GM15510 (cell line): ENCODE data around the gene EXOC3L4.

Experiments used
- POLR2A ChIP-seq: IDR thresholded peaks from 3 replicates; pipeline ENCODE4 v1.6.1; 2011; ENCODE audit warnings: borderline replicate concordance; ENCODE audit not compliant: insufficient read length; ENCODE audit errors: extremely low read depth

EXOC3L4 gene

DNA sequence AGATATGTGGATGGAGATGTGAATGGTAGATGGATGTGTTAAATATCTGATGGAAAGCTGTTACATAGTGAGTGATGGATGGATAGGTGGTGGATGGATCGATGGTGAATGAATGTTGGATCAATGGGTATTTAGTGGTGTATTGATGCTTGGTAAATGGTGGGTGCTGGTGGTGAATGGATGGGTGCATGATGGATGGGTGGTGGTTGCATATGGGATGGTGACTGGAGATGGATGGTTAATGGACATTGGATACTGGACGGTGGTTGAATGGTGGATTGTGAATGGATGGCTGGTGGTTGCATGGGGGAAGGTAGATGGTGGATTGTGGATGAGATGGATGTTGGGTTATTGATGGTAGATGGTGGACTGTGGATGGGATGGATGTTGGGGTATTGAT lies 12.6 kb upstream of the EXOC3L4 start:
- TF ChIP-seq POLR2A: no peak

DNA sequence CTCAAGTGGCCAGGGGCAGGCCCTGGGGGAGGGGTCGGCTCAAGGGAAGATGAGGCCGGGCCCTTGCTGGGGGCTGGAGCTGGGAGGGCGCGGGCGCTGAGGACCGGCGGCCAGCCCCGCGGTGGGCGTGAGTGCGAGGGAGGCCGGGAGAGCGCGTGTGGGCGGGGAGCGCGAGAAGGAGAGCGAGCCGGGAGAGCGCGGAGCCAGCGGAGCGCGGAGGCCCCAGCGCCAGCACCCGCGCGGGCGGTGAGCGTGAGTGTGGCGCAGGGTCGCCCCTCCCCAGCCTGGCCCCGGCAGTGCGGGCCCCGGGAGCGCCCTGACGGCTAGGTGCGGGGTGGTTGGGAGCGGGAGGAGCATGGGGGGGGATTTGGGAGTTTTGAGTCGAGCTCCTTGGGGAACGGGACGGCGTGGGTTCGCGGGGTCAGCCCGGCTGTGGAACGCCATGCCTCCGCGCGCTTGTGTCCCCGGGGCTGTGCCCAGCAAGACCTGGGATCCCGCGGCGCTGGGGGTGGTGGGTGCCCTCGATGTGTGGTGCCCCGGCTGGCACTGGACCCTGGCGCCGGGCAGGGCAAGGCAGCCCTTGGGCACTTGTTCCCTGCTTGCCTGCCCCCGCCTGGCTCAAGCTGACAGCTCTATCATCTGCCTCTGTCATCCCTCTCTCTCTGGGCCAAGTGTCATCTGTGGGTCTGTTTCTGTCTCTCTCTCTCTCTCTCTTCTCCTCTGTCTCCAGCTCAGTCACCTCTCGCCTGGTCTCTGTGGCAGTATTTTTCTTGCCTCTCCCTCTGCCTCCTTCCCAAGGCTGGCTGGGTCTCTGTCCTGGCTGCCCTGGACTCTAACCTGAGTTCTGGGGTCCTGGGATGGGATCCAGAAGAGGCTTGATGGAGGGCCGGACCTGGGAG lies 10.3 kb upstream of the EXOC3L4 start, which contains the start of gene LBHD2:
LBHD2 (plus strand) TSS at position 190 of the 899 bp plus-strand sequence. CDS start 1,803 bp downstream, outside the sequence.
- TF ChIP-seq POLR2A: no peak

DNA sequence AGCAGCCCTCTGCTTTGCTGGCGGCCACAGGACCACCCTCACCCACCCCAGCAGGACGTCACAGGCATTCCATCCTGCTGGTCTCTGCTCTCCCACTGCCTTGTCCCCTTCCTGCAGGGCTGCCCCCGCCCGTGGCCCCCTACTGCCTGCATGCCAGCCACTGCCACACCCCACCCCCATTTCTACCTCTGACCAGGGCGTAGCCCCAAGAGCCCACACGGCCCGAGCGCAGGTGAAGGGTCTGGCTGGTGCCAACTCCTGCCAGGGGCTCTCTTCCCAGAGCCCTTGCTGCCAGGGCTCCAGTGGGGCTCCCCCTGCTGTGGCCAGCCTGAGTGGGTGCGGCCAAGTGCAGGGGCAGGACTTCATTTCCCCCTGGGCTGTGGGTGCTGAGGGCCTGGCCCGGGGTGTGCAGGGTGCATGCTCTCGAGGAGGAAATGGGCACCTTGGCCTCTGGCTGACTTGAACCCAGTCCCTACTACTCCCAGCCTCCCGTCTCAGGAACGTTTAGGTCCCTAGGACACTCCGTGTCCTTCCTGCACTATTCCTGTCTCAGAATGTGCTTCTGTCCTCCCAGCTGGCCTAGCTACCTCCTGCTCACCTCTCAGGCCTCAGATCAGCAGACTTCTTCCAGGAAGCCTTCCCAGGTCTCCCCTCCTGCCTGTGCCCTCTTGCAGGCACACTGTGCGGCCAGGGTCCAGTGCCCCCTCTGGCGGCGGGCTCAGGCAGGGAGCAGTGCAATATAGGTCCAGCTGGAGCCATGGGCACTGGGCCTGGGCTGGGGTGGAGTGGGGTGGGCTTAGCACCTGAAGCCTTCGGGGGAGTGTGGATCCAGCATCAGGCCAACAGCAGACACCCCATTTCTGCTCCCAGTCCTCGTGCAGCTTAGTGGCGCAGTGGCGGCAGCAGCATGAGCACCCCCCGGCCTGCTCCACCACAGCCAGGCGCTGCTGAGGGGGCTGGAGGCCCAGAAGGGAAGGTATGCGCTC lies 9.1 kb upstream of the EXOC3L4 start:
- no peak for TF ChIP-seq POLR2A

DNA sequence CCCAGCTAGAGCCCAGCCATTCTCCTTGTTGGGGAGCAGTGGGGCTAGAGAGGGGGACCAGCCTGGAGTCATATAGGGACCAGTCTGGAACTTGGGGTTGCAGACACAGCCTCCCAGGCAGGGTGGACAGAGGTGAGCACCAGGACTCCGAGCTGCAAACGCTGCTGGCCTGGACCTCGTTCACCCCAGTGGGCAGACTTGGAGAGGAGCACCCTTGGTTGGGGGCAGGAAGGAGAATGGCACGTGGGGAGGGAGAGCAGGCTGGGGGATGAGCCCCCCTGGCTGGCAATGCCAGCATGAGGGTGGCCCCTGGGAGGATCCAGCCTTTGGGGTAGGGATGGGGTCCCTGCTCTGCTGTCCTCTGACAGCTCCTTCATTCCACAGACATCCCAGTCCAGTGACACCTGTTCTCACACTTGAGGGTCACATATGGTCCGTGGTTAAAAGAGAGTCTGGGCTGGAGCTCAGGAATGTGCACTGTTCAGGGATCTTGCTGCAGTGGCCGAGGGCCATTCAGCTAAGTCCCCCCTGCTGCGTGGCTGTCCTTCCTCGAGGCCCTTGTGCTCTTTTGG lies 7.7 kb upstream of the EXOC3L4 start:
- TF ChIP-seq POLR2A: no peak

DNA sequence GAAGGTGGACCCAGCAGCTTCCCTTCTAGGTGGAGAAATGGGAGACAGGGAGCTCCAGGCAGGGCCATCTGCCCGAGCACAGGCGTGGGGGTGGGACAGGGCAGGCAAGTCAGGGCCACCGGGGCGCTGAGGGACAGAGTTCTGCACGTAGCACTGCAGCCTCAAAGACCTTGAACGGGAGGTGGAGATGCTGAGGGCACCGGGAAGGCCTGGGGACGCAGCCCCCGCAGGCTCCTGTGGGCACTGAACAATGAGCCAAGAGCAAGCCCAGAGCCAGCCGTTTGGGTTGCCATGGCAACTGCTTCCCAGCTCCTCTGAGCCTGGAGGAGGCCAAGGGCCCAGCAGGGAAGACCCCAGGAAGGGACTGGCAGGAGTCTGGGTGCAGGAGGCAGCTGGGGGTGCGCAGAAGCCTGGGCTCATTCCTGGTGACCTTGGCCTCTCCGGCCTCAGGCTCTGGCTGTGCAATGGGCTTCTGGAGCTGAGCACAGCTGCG lies 7.1 kb upstream of the EXOC3L4 start:
- TF ChIP-seq POLR2A: no peak

DNA sequence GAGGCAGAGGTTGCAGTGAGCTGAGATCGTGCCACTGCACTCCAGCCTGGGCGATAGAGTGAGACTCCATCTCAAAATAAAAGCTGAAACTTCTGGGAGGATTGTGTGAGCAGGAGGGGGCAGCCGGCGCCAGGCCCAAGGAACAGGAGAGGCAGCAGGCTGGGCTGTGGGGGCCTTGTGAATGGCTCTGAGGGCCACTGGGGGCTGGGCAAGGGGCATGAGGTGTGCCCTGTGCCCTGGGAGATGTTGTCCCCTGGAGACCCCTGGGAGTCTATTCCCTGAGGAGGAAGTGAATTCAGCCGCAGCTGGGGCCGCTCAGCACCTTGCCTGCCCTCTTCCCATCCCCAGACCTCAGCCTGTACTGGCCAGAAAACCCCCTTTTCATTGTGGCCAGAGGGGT lies 5.6 kb upstream of the EXOC3L4 start:
- no peak for TF ChIP-seq POLR2A

DNA sequence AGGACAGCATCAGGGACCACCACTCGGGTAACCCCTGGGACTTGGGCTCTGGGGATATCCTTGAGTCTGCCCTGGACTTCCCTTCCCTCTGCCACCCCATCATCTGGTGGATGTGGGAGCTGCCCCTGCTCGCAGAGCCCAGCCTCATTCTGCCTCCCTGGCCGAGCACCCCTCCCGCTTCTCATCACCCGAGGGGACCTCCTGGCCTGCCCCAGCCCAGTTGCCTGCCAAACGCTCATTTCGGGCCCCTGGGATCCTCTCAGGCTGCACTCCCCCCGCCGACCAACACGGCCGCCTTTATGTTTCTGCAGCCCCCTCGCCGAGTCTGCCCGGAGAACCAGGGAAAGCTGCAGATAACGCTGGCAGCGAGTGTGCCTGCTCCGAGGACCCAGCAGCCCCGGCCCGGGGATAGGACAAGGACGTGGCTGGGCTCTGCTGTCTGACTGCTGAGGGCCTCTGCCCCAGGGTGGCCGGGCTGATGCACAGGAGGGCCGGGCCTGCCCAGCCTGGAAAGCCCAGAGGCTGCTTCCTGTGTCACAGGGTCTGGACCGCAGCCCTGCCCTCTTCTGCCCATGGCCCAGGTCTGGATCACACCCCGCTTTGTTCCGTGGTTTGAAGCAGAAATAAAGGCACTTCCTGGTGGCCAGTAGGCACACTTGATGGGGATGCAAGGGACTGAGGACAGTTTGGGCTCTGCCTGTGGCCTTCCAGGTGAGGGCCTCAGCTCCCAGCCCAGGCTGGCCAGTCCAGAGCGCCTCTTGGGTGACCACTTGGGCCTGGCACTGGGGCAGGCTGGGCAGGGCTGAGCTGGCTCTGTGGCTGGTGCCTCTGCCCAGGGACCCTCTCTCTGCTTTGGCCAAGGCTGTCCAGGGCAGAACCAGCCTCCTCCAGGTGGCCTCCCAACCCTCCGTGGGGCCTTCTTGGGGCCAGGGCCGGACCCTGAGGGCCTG lies 4.9 kb upstream of the EXOC3L4 start:
- no peak for TF ChIP-seq POLR2A

DNA sequence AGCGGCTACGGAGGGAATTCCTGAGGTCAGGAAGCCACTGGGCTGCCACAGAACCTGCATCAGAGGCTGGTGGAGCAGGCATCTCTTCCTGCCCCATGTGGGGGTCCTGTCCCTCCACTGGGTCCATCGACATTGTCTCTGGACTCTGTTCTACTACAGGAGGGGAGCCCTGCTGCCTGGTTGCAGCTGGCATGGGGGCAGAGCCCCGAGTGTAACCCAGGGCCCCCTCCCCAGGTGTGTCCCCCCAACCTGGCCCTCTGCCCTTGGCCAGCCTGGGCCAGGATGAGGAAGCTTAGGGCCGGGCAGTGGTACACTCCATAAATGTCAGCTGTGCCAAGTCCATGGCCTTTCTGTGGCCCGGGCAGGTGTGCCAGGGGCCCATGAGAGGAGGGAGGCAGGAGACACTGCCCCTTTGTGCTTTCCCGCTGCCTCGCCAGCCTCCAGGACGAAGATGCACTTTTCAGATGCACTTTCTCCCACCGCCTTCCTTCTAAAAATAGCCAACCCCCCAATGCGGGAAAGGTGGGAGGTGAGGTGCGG lies 4.0 kb upstream of the EXOC3L4 start:
- no peak for TF ChIP-seq POLR2A

DNA sequence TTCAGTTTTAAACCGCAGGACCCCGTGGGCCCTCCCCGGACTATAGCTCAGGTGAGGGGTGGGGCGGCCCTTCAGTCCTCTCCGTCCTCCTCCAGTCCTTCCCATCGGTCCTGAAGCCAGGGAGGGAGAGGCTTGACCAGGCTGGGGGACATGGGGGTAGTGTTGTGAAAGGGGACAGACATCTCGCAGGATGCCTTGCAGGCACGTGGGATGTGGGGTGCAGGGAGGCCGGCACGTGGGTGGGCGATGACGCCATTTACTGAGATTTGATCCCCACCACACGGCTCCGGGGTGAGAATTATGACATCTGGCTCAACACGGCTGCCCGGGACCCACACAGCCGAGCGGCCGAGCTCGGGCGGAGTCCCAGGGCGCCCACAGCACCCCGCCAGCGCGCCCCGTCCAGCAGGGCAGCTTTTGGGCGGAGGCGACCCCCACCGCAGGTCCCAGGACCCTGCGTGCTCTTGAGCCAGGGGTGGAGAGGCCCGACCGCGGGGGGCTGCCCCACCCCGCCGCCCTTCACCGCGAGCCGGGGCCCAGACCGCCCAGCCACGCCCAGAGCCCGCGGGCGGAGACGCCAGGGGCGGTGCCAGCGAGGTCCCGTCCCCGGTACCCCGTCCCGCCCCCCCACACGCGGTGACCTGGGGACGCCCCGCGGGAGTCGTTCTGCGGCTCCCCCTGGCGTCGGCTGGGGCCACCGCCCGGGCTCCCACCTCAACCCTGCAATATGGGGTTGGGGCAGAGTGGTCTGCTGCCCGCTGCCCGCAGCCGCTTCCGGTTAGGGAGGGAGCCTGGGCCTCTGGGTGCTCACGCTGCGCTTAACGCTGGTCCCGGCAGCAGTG lies 3.3 kb upstream of the EXOC3L4 start:
- no peak for TF ChIP-seq POLR2A

DNA sequence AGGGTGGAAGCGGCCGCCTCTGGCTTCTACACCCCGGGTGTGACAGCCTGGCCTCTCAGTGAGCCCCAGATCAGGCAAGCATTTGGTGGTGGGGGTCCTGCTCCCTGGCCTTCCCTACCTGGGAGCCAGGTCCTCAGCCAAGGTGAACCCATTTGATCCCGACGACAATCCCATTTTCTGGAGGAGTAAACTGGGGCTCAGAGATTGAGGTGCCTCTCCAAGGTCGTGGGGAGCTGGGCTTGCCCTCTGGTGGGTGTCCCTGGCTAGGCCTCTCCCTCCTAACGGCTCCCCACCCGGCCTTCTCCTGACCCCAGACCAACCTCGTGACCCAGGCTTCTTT lies 2.7 kb upstream of the EXOC3L4 start:
- TF ChIP-seq POLR2A: no peak

DNA sequence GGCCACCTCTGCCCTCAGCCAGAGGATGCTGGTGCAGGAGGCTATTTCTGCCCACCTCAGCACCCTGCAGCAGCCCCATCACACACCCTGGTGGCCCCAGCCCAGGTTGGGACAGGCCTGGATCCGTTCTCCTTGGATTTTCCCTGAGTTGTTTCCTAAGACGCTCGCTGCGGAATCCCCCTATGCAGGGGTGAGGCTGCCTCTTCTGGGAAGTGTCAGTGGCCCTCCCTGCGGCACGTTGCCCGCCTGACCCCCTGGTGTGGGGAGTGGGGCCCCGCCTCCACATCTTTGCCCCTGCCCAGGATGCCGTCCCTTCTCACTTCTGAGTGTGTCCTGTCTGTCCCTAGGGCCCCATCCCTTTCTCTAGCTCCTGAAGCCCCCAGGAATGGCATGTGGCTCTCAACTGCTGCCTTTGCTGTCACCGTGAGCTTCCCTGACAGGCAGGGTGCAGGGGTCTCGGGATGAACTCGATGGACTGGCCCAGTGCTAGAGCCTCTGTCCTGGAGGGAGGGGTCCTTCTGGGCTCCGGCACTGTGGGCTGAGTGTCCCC lies 594 bp upstream of the EXOC3L4 start:
- TF ChIP-seq POLR2A: no peak

DNA sequence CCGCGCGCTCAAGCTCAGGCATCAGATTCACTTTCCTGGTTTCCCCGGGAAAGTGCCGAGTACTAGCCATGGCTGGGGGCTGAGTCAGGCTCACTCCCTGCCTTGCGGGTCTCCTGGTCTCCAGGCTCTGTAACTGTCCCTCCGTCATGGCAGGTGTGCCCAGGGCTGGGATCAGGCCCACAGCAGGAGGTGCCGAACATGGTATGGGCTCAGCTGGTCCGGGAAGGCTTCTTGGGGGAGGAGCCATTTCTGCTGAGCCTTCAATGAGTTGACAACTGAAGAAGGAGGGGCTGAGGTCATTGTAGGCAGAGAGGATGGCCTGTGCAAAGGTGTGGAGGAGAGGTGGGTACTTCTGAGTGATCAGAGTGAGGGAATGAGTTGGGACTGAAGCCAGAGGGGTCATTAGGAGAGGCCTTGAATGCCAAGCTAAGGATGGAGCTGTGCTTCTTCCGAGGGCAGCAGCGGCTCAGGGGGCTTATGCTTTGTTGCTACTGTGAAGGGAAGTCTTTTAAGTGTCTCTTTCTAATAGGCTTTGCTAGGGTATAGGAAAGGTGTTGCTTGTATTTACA lies 769 bp downstream of the EXOC3L4 start:
- TF ChIP-seq POLR2A: no peak

DNA sequence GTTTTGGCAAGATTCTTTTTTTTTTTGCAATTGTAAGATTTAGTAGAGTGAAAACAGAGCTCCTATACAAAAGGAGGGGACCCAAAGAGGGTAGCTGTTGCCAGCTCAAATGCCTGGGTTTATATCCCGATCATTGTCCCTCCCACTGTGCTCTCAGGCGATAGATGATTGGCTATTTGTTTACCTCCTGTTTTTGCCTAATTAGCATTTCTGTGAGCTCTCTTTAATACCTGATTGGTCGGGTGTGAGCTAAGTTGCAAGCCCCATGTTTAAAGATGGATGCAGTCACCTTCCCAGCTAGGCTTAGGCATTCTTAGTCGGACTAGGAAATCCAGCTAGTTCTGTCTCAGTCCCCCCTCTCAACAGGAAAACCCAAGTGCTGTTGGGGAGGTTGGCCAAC lies 1.9 kb downstream of the EXOC3L4 start:
- no peak for TF ChIP-seq POLR2A
